Keratinocyte (primary cell): ENCODE results near the gene LTBP3. TPM values are rescaled to one million over a fixed set of nuclear protein-coding genes. Genes with fewer than 3 reads are reported as not detected.

ENCODE experiments used
- DNase-seq: peaks from one replicate; pipeline ENCODE4 v3.0.0-alpha.2; 2011; ENCODE audit warnings: low read depth, missing footprints, low spot score
- FAIRE-seq: peaks from 2 replicates; lab custom pipeline; 2011; peaks lifted over from hg19 to GRCh38; lab: Jason Lieb, UNC
- H2AFZ ChIP-seq: 2 replicates; pipeline ENCODE4 v1.6.0; 2012; ENCODE audit warnings: low read length, control low read depth, inconsistent platforms; ENCODE audit not compliant: control insufficient read depth
- H3K27ac ChIP-seq: 2 replicates; pipeline ENCODE4 v1.5.1; 2011; ENCODE audit warnings: low read length; ENCODE audit not compliant: control insufficient read depth, insufficient read depth
- H3K27me3 ChIP-seq: 3 replicates; pipeline ENCODE4 v1.6.0; 2011; ENCODE audit warnings: low read length; ENCODE audit not compliant: control insufficient read depth, insufficient read depth; ENCODE audit errors: extremely low read depth
- H3K36me3 ChIP-seq, 2 experiments: 2 replicates in 1 of 2; 3 replicates in 1 of 2; pipeline ENCODE4 v1.5.1; 2011; ENCODE audit warnings: low read length in 2 of 2, mild to moderate bottlenecking in 1 of 2; ENCODE audit not compliant: control insufficient read depth in 2 of 2, insufficient read depth in 2 of 2; ENCODE audit errors: extremely low read depth in 1 of 2
- H3K4me1 ChIP-seq: 3 replicates; pipeline ENCODE4 v1.5.1; 2011; ENCODE audit warnings: low read length; ENCODE audit not compliant: control insufficient read depth, insufficient read depth; ENCODE audit errors: extremely low read depth
- H3K4me2 ChIP-seq: 3 replicates; pipeline ENCODE4 v1.6.0; 2011; ENCODE audit warnings: low read depth, low read length; ENCODE audit not compliant: control insufficient read depth, insufficient read depth; ENCODE audit errors: extremely low read depth
- H3K4me3 ChIP-seq, 3 experiments: fragments of 200-600 bp in 1 of 3; sonication (generic) in 1 of 3; 2 replicates in 2 of 3; 3 replicates in 1 of 3; pipeline ENCODE4 v1.5.1; 2011 to 2016; ENCODE audit warnings: low read length in 3 of 3, mild to moderate bottlenecking in 3 of 3, control low read depth in 2 of 3, inconsistent platforms in 1 of 3, low read depth in 1 of 3, mixed read lengths in 1 of 3, mixed run types in 1 of 3, moderate library complexity in 1 of 3; ENCODE audit not compliant: control insufficient read depth in 2 of 3, insufficient read depth in 2 of 3; ENCODE audit errors: extremely low read depth in 1 of 3
- H3K79me2 ChIP-seq: 2 replicates; pipeline ENCODE4 v1.6.0; 2012; ENCODE audit warnings: low read length; ENCODE audit not compliant: control insufficient read depth, insufficient read depth
- H3K9ac ChIP-seq: 3 replicates; pipeline ENCODE4 v1.6.0; 2011; ENCODE audit warnings: low read length; ENCODE audit not compliant: control insufficient read depth, insufficient read depth; ENCODE audit errors: extremely low read depth
- H3K9me1 ChIP-seq: 3 replicates; pipeline ENCODE4 v1.6.0; 2011; ENCODE audit warnings: low read length; ENCODE audit not compliant: control insufficient read depth, insufficient read depth; ENCODE audit errors: extremely low read depth
- H3K9me3 ChIP-seq: 2 replicates; pipeline ENCODE4 v1.5.1; 2012; ENCODE audit warnings: low read depth, low read length; ENCODE audit not compliant: control insufficient read depth
- H4K20me1 ChIP-seq: 3 replicates; pipeline ENCODE4 v1.6.0; 2011; ENCODE audit warnings: low read length; ENCODE audit not compliant: control insufficient read depth, insufficient read depth; ENCODE audit errors: extremely low read depth
- EZH2 ChIP-seq: IDR thresholded peaks from one replicate; pipeline ENCODE4 v1.6.1; 2012; ENCODE audit warnings: inconsistent platforms, mild to moderate bottlenecking, low read length, moderate library complexity
- dilution Hi-C: fragments of 300-500 bp; cut with MboI; formaldehyde crosslinking; loops from one replicate; pipeline ENCODE4 v1.7.0; 2020; ENCODE audit warnings: low sequenced_read_pairs; ENCODE audit not compliant: extremely low pct_ligation_motif_present
- polyA plus RNA-seq, 5 experiments: library from polyadenylated mRNA; depleted of rRNA in 3 of 5; stranded (reverse) in 3 of 5; stranded (forward) in 1 of 5; unstranded in 1 of 5; fragments of >200 nt; gene quantifications; 1 replicate in 1 of 5; 2 replicates in 3 of 5; 3 replicates in 1 of 5; pipeline versions ENCODE4 v1.2.1 to v1.2.3, GENCODE V29; 2011 to 2012; ENCODE audit warnings: missing spikeins in 2 of 5, low read depth in 1 of 5, low replicate concordance in 1 of 5
- TF ChIP-seq, protein P1 (sequence below), 3 experiments: IDR thresholded peaks in 1 of 3; conservative IDR thresholded peaks in 1 of 3; optimal IDR thresholded peaks in 1 of 3; 2 replicates in 2 of 3; 3 replicates in 1 of 3; pipeline versions ENCODE3 to v1.5.1; 2011; ENCODE audit warnings: low read length in 3 of 3, mild to moderate bottlenecking in 3 of 3, moderate library complexity in 2 of 3, control low read depth in 1 of 3, inconsistent platforms in 1 of 3; ENCODE audit not compliant: insufficient read depth in 2 of 3; ENCODE audit errors: extremely low read depth in 1 of 3

The LTBP3 gene
- polyA plus RNA-seq, 1 donor (not counting 4 experiments of a cell fraction or from before 2014, with no cell fraction given), result 9.1 TPM

DNA sequence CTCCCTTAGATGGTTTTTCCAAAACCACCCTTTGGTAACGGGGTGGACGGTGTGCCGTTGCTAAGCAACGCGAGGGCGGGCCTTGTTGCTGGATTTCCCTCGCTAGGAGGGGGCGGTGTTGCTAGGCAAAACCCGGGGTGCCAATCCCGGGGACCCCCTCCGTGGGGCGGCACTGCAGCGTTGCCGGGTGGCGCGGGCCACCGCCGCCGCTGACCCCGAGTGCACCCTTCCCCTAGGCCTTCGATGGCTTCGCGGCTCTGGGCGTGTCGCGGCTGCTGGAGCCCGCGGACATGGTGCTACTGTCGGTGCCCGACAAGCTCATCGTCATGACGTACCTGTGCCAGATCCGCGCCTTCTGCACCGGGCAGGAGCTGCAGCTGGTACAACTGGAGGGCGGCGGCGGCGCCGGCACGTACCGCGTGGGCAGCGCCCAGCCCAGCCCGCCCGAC lies 26.6 kb upstream of the LTBP3 start:
- Histone ChIP-seq H3K27me3 (no peaks in the 10 kb centered on the region), H3K79me2 (no peaks in the 10 kb centered on the region), H4K20me1 (peaks cover 4% of the 10 kb centered on the region), H3K9me3 (no peaks in the 10 kb centered on the region), H3K27ac (no peak overlapping the region), H3K4me1 (peaks cover 10% of the 10 kb centered on the region), H3K9ac (no peak overlapping the region), H3K36me3 (peaks cover 13 to 18% of the 10 kb centered on the region in 2 experiments), H3K4me3 (no peak overlapping the region), H2AFZ (no peak overlapping the region), H3K9me1 (no peaks in the 10 kb centered on the region), H3K4me2 (no peak overlapping the region)
- no peak for TF ChIP-seq EZH2
- TF ChIP-seq, protein P1, sequence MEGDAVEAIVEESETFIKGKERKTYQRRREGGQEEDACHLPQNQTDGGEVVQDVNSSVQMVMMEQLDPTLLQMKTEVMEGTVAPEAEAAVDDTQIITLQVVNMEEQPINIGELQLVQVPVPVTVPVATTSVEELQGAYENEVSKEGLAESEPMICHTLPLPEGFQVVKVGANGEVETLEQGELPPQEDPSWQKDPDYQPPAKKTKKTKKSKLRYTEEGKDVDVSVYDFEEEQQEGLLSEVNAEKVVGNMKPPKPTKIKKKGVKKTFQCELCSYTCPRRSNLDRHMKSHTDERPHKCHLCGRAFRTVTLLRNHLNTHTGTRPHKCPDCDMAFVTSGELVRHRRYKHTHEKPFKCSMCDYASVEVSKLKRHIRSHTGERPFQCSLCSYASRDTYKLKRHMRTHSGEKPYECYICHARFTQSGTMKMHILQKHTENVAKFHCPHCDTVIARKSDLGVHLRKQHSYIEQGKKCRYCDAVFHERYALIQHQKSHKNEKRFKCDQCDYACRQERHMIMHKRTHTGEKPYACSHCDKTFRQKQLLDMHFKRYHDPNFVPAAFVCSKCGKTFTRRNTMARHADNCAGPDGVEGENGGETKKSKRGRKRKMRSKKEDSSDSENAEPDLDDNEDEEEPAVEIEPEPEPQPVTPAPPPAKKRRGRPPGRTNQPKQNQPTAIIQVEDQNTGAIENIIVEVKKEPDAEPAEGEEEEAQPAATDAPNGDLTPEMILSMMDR (optimal IDR thresholded peaks at IDR 0.05 in 1 of 3, IDR thresholded peaks at IDR 0.05 in 1 of 3, conservative IDR thresholded peaks at IDR 0.05 in 1 of 3; ENCODE audit: extremely low read depth in 1 of 3, insufficient read depth in 2 of 3, low read length in 3 of 3), result no peak
- FAIRE-seq (no peak), DNase-seq (no peak)
- dilution Hi-C loops, result no loop called here

GRCh38 chr11:65584106-65584505 lies 25.9 kb upstream of the LTBP3 start:
- Histone ChIP-seq H3K4me1 (peaks cover 10% of the 10 kb centered on the region), H3K36me3 (peaks cover 16 to 18% of the 10 kb centered on the region in 2 experiments), H2AFZ (no peak overlapping the region), H3K4me2 (no peak overlapping the region), H4K20me1 (peaks cover 4% of the 10 kb centered on the region), H3K79me2 (no peaks in the 10 kb centered on the region), H3K9me3 (no peaks in the 10 kb centered on the region), H3K4me3 (no peak overlapping the region), H3K9ac (no peak overlapping the region), H3K9me1 (no peaks in the 10 kb centered on the region), H3K27me3 (no peaks in the 10 kb centered on the region), H3K27ac (no peak overlapping the region)
- no peak for FAIRE-seq
- dilution Hi-C loops, result no loop called here
- TF ChIP-seq, protein P1 (optimal IDR thresholded peaks at IDR 0.05 in 1 of 3, IDR thresholded peaks at IDR 0.05 in 1 of 3, conservative IDR thresholded peaks at IDR 0.05 in 1 of 3; ENCODE audit: extremely low read depth in 1 of 3, insufficient read depth in 2 of 3, low read length in 3 of 3), result no peak
- TF ChIP-seq EZH2, result no peak
- DNase-seq, result no peak
